ENCODE data around the gene CERK. TPM values are rescaled to one million over a fixed set of nuclear protein-coding genes. Genes with fewer than 3 reads are reported as not detected.

Gene CERK
- total and polyA plus RNA-seq, 2 of the 13 experiments (the other 11 are each of a cell fraction or from before 2014, with no cell fraction given): 40.3 to 41.9 TPM

- ATAC-seq: no peak
Measured at GRCh38 chr22:46726066-46726985, 11.7 kb downstream of the CERK start.

More at GRCh38 chr22:46726066-46726985, 11.7 kb downstream of the CERK start:
- no peak overlapping the region for H3K4me3 ChIP-seq (replicated peaks in 1 of 3; ENCODE audit: insufficient read depth in 1 of 3, low read depth in 2 of 3, low read length in 3 of 3)
- H3K27me3 ChIP-seq (ENCODE audit: control insufficient read depth in 1 of 2, insufficient read depth in 2 of 2, low read length in 2 of 2): no peaks in the 10 kb centered on the region
- in situ Hi-C loops (cut with HindIII; ENCODE audit: extremely low pct_ligation_motif_present, low pct_unique_long_range_greater_than_20kb) (no loop called here), intact Hi-C loops (cut with micrococcal nuclease; ENCODE audit: unreplicated experiment) (no loop called here)
- WGBS (ENCODE audit: low lambda C conversion rate): 95% methylated on average over 25 of the region's 38 CpGs
- H3K9me3 ChIP-seq (ENCODE audit: low read length): no peaks in the 10 kb centered on the region
- DNase-seq (ENCODE audit: low spot score) (no peak), FAIRE-seq (no peak)
- H2AFZ ChIP-seq (ENCODE audit: low read length): no peak overlapping the region
- H3K4me2 ChIP-seq (ENCODE audit: low read depth, low read length): no peak overlapping the region
- peaks cover 6 to 15% of the 10 kb centered on the region in 2 experiments; a peak in 3 of 5 replicates for H3K36me3 ChIP-seq (replicated peaks in 1 of 2; ENCODE audit: control insufficient read depth in 1 of 2, insufficient read depth in 2 of 2, low read length in 2 of 2)
- TF ChIP-seq STAT6 (CRISPR knock-in tag; IDR thresholded peaks at IDR 0.05; ENCODE audit: borderline replicate concordance) (no peak), TBX2 (CRISPR knock-in tag; IDR thresholded peaks at IDR 0.05; ENCODE audit: borderline replicate concordance) (no peak), ZNF687 (CRISPR knock-in tag; IDR thresholded peaks at IDR 0.05) (peak; percentile 15; the same call in 1 of the 2 replicates), JARID2 (CRISPR knock-in tag; IDR thresholded peaks at IDR 0.05; ENCODE audit: insufficient replicate concordance) (no peak), ZNF800 (CRISPR knock-in tag; IDR thresholded peaks at IDR 0.05) (no peak)
- TF ChIP-seq, protein P1, sequence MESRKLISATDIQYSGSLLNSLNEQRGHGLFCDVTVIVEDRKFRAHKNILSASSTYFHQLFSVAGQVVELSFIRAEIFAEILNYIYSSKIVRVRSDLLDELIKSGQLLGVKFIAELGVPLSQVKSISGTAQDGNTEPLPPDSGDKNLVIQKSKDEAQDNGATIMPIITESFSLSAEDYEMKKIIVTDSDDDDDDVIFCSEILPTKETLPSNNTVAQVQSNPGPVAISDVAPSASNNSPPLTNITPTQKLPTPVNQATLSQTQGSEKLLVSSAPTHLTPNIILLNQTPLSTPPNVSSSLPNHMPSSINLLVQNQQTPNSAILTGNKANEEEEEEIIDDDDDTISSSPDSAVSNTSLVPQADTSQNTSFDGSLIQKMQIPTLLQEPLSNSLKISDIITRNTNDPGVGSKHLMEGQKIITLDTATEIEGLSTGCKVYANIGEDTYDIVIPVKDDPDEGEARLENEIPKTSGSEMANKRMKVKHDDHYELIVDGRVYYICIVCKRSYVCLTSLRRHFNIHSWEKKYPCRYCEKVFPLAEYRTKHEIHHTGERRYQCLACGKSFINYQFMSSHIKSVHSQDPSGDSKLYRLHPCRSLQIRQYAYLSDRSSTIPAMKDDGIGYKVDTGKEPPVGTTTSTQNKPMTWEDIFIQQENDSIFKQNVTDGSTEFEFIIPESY (CRISPR knock-in tag; IDR thresholded peaks at IDR 0.05): peak; percentile 66
- peaks cover 10% of the 10 kb centered on the region; the same call in 1 of the 2 replicates for H4K20me1 ChIP-seq (ENCODE audit: insufficient read depth, low read length)
- H3K27ac ChIP-seq (ENCODE audit: extremely low read length, insufficient read depth, low read length): no peak overlapping the region
- H3K9ac ChIP-seq (ENCODE audit: insufficient read depth, low read depth, low read length): no peak overlapping the region
- peaks cover 27% of the 10 kb centered on the region for H3K79me2 ChIP-seq (ENCODE audit: insufficient read depth, low read length)
- ChIA-PET POLR2A (interaction anchor here (0.9 kb wide), 1 partner anchor 36 kb away, joined by 4 read pairs; the partner anchor contains the start of gene TBC1D22A), CTCF (ENCODE audit: low intra/inter-chr PET ratio, low total read pairs) (no interaction called here)
- BruUV-seq (replicated peaks): no TSS peak
- H3K4me1 ChIP-seq (ENCODE audit: insufficient read depth, low read length): peaks cover 16% of the 10 kb centered on the region

Data from HepG2 (cell line).